ENCODE data around the gene OR51D1. TPM values are rescaled to one million over a fixed set of nuclear protein-coding genes. Genes with fewer than 3 reads are reported as not detected.

OR51D1 gene
- total RNA-seq, 1 donor from 2014 or later: not detected

Other genes with a start within 250 kb of the OR51D1 start
- gene TRIM21, start 243.8 kb upstream of the OR51D1 start, total RNA-seq: 7.6 TPM
- gene OR52K2, start 188.2 kb upstream of the OR51D1 start, total RNA-seq: not detected
- gene OR52K1, start 154.8 kb upstream of the OR51D1 start, total RNA-seq: not detected
- gene OR52M1, start 92.3 kb upstream of the OR51D1 start, total RNA-seq: not detected
- gene OR52I2, start 55.7 kb upstream of the OR51D1 start, total RNA-seq: not detected
- gene OR52I1, start 43.4 kb upstream of the OR51D1 start, total RNA-seq: not detected
- gene TRIM68, start 29.2 kb upstream of the OR51D1 start, total RNA-seq: 11.0 TPM
- 1.4 TPM for gene OR51E1, start 6.5 kb downstream of the OR51D1 start, total RNA-seq
- gene OR51E2, start 60.4 kb downstream of the OR51D1 start, total RNA-seq: 0.13 TPM
- gene MMP26, start 67.3 kb downstream of the OR51D1 start, total RNA-seq: not detected
- gene OR51F1, start 132.5 kb downstream of the OR51D1 start, total RNA-seq: not detected
- not detected for gene OR52R1, start 166.9 kb downstream of the OR51D1 start, total RNA-seq
- not detected for gene OR51F2, start 183.8 kb downstream of the OR51D1 start, total RNA-seq
- gene OR51S1, start 211.7 kb downstream of the OR51D1 start, total RNA-seq: not detected
- not detected for gene OR51T1, start 244.4 kb downstream of the OR51D1 start, total RNA-seq

All from Right ventricle myocardium superior (tissue), 1 donor.